Activated T-cell treated with anti-CD3 and anti-CD28 coated beads, Interleukin-2, amount 50 U/mL, for 72 hours (primary cell): ENCODE measurements around the gene UGGT2. TPM values are rescaled to one million over a fixed set of nuclear protein-coding genes. Genes with fewer than 3 reads are reported as not detected.
"Not testable (repeated sequence)": the region's sequence is repeated elsewhere in the genome, so short reads cannot be mapped to it uniquely, and the experiment has no call there.

Experiments used
- ATAC-seq, 2 donors: fragments of 150-1000 bp; cut with Tn5 transposase; replicated peaks in 1 of 2; 2 replicates each; pipeline ENCODE4 v1.10.0; 2021; ENCODE audit warnings: moderate library complexity in 2 of 2, mild to moderate bottlenecking in 1 of 2
- DNase-seq, 2 donors: peaks; one replicate each; pipeline ENCODE4 v3.0.0; 2021 to 2022; ENCODE audit warnings: mixed read lengths in 1 of 2
- H3K27ac Mint-ChIP-seq: one replicate; pipeline ENCODE4 v1.8.0; 2022; ENCODE audit warnings: mild to moderate bottlenecking, moderate library complexity, mixed read lengths
- H3K27me3 Mint-ChIP-seq: one replicate; pipeline ENCODE4 v1.8.0; 2022; ENCODE audit warnings: low read depth, mixed read lengths
- H3K36me3 Mint-ChIP-seq, 2 donors: one replicate each; pipeline ENCODE4 v1.8.0; 2022; ENCODE audit warnings: mixed read lengths in 2 of 2, mild to moderate bottlenecking in 1 of 2; ENCODE audit not compliant: insufficient read depth in 2 of 2
- H3K4me1 Mint-ChIP-seq: one replicate; pipeline ENCODE4 v1.8.0; 2022; ENCODE audit warnings: low read depth, mixed read lengths
- H3K4me3 Mint-ChIP-seq, 2 donors: one replicate each; pipeline ENCODE4 v1.8.0; 2022; ENCODE audit warnings: mild to moderate bottlenecking in 2 of 2, mixed read lengths in 2 of 2, moderate library complexity in 2 of 2
- H3K9me3 Mint-ChIP-seq, 2 donors: one replicate each; pipeline ENCODE4 v1.8.0; 2022; ENCODE audit warnings: mixed read lengths in 2 of 2
- total RNA-seq, 2 donors: library from RNA; stranded (reverse); gene quantifications; one replicate each; pipeline ENCODE4 v1.2.3, GENCODE V29; 2022

Gene UGGT2
- total RNA-seq, 2 donors from 2014 or later, result 0.14 to 0.65 TPM

DNA sequence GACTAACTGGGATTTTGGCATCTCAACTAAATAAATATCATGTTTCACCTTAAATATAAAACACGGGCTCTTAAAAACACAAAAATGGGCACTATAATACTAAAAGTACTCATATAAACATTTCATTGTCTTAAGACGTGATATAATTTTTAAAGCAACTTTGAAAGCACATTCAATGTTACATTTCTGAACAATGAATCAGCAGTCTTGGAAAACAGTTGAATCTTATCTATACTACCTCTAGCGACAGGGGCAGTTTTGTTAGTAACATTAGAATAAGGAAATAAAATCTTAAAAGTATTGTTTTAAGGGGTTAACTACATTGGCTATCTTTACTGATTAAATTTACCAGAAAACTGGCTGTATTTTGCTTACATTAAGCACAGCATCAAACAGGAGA lies 156.9 kb downstream of the UGGT2 start:
- H3K4me1 Mint-ChIP-seq, result no peaks in the 10 kb centered on the region

GRCh38 chr13:95893861-95894260 lies 159.3 kb downstream of the UGGT2 start:
- DNase-seq (no peak), ATAC-seq (no peak)
- H3K4me1 Mint-ChIP-seq, result no peaks in the 10 kb centered on the region
- H3K9me3 Mint-ChIP-seq, result no peaks in the 10 kb centered on the region
- H3K4me3 Mint-ChIP-seq, result no peak overlapping the region
- H3K36me3 Mint-ChIP-seq, result no peaks in the 10 kb centered on the region
- H3K27ac Mint-ChIP-seq, result no peak overlapping the region
- no peaks in the 10 kb centered on the region for H3K27me3 Mint-ChIP-seq

More for the DNA sequence above, 156.9 kb downstream of the UGGT2 start:
- Mint-ChIP-seq H3K27me3 (no peaks in the 10 kb centered on the region), H3K27ac (no peak overlapping the region), H3K9me3 (no peaks in the 10 kb centered on the region), H3K36me3 (no peaks in the 10 kb centered on the region), H3K4me3 (no peak overlapping the region)
- ATAC-seq (no peak), DNase-seq (no peak)

- Mint-ChIP-seq H3K4me1 (no peaks in the 10 kb centered on the region), H3K4me3 (no peak overlapping the region), H3K27ac (no peak overlapping the region), H3K9me3 (no peaks in the 10 kb centered on the region), H3K27me3 (no peaks in the 10 kb centered on the region), H3K36me3 (no peaks in the 10 kb centered on the region)
- no peak for ATAC-seq
- no peak for DNase-seq
These were observed 171.1 kb downstream of the UGGT2 start for GRCh38 chr13:95882121-95882520.

GRCh38 chr13:95880331-95880730 lies 172.9 kb downstream of the UGGT2 start:
- ATAC-seq (no peak), DNase-seq (no peak)
- H3K4me1 Mint-ChIP-seq, result no peaks in the 10 kb centered on the region
- H3K4me3 Mint-ChIP-seq, result no peak overlapping the region
- no peaks in the 10 kb centered on the region for H3K9me3 Mint-ChIP-seq
- H3K27ac Mint-ChIP-seq, result no peak overlapping the region
- no peaks in the 10 kb centered on the region for H3K27me3 Mint-ChIP-seq
- no peaks in the 10 kb centered on the region for H3K36me3 Mint-ChIP-seq

DNA sequence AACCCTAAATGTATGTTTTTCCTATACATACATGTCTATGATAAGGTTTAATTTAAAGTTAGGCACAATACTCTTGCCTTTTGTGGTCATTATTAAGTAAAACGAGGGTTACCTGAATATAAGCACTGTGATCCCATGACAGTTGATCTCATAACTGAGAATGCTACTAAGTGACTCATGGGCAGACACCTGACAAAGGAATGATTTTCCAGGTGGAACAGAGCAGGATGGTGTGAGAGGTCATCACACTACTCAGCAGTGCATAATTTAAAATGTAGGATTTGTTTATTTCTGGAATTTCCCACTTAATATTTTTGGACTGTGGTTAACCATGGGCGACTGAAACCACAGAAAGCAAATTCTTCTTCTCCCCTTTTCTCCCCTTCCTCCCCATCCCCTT lies 178.9 kb downstream of the UGGT2 start:
- Mint-ChIP-seq H3K36me3 (no peaks in the 10 kb centered on the region), H3K27ac (no peak overlapping the region), H3K27me3 (peaks cover 7% of the 10 kb centered on the region), H3K4me3 (no peak overlapping the region), H3K9me3 (no peaks in the 10 kb centered on the region), H3K4me1 (no peaks in the 10 kb centered on the region)
- no peak for DNase-seq
- ATAC-seq, result no peak

DNA sequence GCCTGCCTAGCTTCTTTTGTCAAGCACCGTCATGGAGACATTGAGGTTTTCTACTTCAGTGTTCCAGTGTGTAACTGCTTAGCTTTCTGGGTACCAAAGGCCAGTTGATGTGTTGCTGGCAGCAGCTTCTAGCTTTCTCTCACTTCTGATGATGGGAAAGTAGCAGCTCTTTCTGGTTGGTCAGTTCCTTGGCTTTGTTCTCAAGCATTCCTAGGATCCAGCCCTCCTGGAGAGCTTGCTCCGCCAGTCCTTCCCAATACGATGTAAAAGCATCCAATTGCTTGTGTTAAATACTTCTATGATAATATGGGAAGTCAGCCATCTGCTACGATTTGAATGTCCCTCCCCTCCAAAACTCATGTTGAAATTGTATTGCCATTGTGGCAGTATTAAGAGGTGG lies 182.8 kb downstream of the UGGT2 start:
- ATAC-seq (no peak), DNase-seq (no peak)
- H3K4me3 Mint-ChIP-seq, result no peak overlapping the region
- H3K27ac Mint-ChIP-seq, result no peak overlapping the region
- H3K4me1 Mint-ChIP-seq, result no peaks in the 10 kb centered on the region
- no peaks in the 10 kb centered on the region for H3K36me3 Mint-ChIP-seq
- no peaks in the 10 kb centered on the region for H3K9me3 Mint-ChIP-seq
- H3K27me3 Mint-ChIP-seq, result peaks cover 8% of the 10 kb centered on the region

DNA sequence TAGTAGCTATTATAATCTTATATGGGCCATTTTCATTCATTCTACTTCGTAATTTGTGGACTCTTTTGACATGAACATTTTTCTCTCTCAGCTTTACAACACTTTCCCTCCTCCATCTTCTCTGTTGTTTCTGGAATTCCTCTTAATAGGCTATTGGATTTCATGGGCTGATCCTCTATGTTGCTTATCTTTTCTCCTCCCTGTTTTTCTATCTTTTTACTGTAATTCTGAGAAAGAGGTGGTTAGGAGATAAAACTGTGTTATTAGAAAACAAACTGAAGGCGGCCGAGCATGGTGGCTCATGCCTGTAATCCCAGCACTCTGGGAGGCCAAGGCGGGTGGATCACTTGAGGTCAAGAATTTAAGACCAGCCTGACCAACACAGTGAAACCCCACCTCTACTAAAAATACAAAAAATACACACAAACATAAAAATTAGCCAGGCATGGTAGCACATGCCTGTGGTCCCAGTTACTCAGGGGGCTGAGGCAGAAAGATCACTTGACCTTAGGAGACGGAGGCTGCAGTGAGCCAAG lies 188.1 kb downstream of the UGGT2 start:
- no peak overlapping the region for H3K4me3 Mint-ChIP-seq
- peaks cover 8% of the 10 kb centered on the region for H3K27me3 Mint-ChIP-seq
- ATAC-seq (no peak), DNase-seq (no peak)
- no peak overlapping the region for H3K27ac Mint-ChIP-seq
- no peaks in the 10 kb centered on the region for H3K9me3 Mint-ChIP-seq
- H3K4me1 Mint-ChIP-seq, result no peaks in the 10 kb centered on the region
- no peaks in the 10 kb centered on the region for H3K36me3 Mint-ChIP-seq

DNA sequence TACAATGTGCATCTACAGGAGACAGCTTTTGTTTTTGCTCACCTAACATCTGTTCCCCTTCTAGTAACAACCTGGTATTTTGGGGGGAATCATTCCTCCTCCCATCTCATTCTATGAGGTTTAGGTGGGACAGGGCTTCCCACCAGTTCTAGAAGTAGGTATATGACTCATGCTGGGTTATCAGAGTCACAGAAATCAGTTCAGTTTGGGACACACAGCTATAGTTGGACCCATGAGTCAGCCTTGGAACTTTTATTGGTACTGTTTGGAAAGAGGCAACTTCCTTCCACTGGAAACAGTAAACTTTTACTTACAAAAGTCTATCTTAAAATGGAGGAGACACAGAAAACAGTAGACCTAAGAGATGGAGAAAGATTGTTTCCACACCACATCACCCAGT lies 190.8 kb downstream of the UGGT2 start:
- Mint-ChIP-seq H3K4me3 (no peak overlapping the region), H3K4me1 (no peaks in the 10 kb centered on the region), H3K27ac (no peak overlapping the region), H3K9me3 (no peaks in the 10 kb centered on the region), H3K36me3 (no peaks in the 10 kb centered on the region), H3K27me3 (peaks cover 15% of the 10 kb centered on the region)
- ATAC-seq, result no peak
- no peak for DNase-seq

DNA sequence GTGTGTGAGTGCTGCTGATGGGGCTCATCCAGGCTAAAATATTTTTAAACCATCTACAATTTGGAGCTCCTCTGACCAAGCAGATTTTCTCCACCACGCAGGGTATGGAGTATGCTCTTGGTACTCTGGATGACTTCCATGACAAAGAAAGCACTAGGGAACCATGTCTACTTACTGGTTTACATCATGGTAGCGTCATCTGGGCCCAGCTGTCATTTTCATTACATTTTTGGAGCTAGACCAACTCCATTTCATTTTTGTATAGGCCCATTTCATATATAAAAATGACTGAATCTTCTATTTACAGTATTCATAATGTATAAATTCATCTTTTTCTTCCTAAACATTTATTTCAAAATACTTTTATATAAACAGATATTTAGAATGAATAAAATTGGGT lies 191.9 kb downstream of the UGGT2 start:
- Mint-ChIP-seq H3K4me1 (no peaks in the 10 kb centered on the region), H3K9me3 (no peaks in the 10 kb centered on the region), H3K27me3 (peaks cover 15% of the 10 kb centered on the region), H3K36me3 (no peaks in the 10 kb centered on the region), H3K4me3 (no peak overlapping the region), H3K27ac (no peak overlapping the region)
- DNase-seq (no peak), ATAC-seq (no peak)

GRCh38 chr13:95858286-95859075 lies 194.7 kb downstream of the UGGT2 start:
- Mint-ChIP-seq H3K27ac (no peak overlapping the region), H3K4me1 (no peaks in the 10 kb centered on the region), H3K36me3 (no peaks in the 10 kb centered on the region), H3K4me3 (no peak overlapping the region), H3K9me3 (no peaks in the 10 kb centered on the region), H3K27me3 (peaks cover 7% of the 10 kb centered on the region)
- no peak for DNase-seq
- no peak for ATAC-seq

DNA sequence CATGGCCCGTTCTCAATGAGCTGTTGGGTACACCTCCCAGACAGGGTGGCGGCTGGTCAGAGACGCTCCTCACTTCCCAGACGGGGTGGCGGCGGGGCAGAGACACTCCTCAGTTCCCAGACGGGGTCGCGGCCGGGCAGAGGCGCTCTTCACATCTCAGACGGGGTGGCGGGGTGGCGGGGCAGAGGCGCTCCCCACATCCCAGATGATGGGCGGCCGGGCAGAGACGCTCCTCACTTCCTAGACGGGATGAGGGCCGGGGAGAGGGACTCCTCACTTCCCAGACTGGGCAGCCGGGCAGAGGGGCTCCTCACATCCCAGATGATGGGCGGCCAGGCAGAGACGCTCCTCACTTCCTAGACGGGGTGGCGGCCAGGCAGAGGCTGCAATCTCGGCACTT lies 207.5 kb downstream of the UGGT2 start:
- not testable (repeated sequence) for H3K4me3 Mint-ChIP-seq, H3K27ac Mint-ChIP-seq, DNase-seq, ATAC-seq, H3K36me3 Mint-ChIP-seq, H3K27me3 Mint-ChIP-seq, H3K4me1 Mint-ChIP-seq, H3K9me3 Mint-ChIP-seq

DNA sequence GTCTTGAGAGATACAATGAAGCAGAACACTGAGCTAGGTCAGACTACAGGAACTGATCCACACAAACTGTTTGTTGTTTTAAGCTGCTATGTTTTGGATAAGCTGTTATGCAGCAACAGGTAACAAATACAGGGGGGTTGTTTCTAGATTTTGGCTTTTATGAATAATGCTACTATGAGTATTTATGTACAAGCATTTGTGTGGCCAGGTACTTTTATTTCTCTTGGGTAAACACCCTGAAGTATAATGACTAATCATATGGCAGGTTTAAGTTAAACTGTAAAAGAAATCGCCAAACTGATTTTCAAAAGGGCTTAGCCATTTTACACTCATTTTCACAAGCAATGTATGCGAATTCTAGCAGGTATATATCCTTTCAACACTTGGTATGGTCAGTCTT lies 210.3 kb downstream of the UGGT2 start:
- H3K27me3 Mint-ChIP-seq, result peaks cover 9% of the 10 kb centered on the region
- H3K4me3 Mint-ChIP-seq, result no peak overlapping the region
- no peaks in the 10 kb centered on the region for H3K4me1 Mint-ChIP-seq
- DNase-seq (no peak), ATAC-seq (no peak)
- H3K9me3 Mint-ChIP-seq, result peaks cover 0 to 2% of the 10 kb centered on the region in 2 donors
- H3K36me3 Mint-ChIP-seq, result peaks cover 0 to 5% of the 10 kb centered on the region in 2 donors
- no peak overlapping the region for H3K27ac Mint-ChIP-seq

DNA sequence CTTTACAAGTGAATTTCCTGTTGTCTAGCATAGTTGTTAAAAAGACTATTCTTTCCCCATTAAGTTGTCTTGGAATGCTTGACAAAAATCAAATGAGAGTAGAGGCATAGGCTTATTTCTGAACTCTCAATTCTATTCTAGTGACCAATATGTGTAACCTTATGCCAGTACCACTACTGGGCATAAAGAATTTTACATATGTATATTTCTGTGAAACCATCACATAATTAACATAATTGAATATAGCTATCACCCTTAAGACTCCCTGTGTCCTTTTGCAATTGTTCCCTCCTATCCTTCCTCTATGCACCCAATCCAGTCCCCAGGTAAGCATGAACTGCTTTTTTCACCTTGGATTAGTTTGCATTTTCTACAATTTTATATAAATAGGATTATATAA lies 211.3 kb downstream of the UGGT2 start:
- H3K27me3 Mint-ChIP-seq, result peaks cover 17% of the 10 kb centered on the region
- DNase-seq, result no peak
- no peak for ATAC-seq
- H3K36me3 Mint-ChIP-seq, result peaks cover 0 to 5% of the 10 kb centered on the region in 2 donors
- no peaks in the 10 kb centered on the region for H3K4me1 Mint-ChIP-seq
- peaks cover 0 to 2% of the 10 kb centered on the region in 2 donors for H3K9me3 Mint-ChIP-seq
- H3K27ac Mint-ChIP-seq, result no peak overlapping the region
- H3K4me3 Mint-ChIP-seq, result no peak overlapping the region
